ENCODE results near the gene USP19.

The USP19 gene

GRCh38 chr3:49081429-49081828, 39.2 kb downstream of the USP19 start:
- TF ChIP-seq, protein P1, sequence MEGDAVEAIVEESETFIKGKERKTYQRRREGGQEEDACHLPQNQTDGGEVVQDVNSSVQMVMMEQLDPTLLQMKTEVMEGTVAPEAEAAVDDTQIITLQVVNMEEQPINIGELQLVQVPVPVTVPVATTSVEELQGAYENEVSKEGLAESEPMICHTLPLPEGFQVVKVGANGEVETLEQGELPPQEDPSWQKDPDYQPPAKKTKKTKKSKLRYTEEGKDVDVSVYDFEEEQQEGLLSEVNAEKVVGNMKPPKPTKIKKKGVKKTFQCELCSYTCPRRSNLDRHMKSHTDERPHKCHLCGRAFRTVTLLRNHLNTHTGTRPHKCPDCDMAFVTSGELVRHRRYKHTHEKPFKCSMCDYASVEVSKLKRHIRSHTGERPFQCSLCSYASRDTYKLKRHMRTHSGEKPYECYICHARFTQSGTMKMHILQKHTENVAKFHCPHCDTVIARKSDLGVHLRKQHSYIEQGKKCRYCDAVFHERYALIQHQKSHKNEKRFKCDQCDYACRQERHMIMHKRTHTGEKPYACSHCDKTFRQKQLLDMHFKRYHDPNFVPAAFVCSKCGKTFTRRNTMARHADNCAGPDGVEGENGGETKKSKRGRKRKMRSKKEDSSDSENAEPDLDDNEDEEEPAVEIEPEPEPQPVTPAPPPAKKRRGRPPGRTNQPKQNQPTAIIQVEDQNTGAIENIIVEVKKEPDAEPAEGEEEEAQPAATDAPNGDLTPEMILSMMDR (IDR thresholded peaks at IDR 0.05; ENCODE audit: insufficient read depth, low read depth, low read length, missing control alignments): no peak
- peak; percentile 64 for DNase-seq (ENCODE audit: low read depth)
- H3K4me3 ChIP-seq (ENCODE audit: low read length): no peak overlapping the region

DNA sequence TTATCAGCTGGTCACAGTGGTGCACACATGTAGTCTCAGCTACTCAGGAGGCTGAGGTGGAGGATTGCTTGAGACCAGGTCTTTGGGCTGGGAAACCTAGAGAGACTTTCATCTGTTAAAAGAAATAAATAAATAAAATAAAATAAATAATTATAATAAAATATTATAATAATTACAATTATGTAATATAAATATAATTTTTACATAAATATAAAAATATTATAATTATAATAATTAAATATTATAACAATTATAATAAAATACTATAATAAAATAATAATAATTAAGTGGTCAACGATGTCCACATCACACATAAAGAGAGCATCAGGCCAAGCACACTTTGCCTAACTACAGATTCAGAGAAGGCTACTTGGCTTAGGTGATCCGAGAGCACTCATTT, 41.4 kb downstream of the USP19 start:
- TF ChIP-seq, protein P1 (IDR thresholded peaks at IDR 0.05; ENCODE audit: insufficient read depth, low read depth, low read length, missing control alignments): no peak
- H3K4me3 ChIP-seq (ENCODE audit: low read length): no peak overlapping the region
- no peak for DNase-seq (ENCODE audit: low read depth)

GRCh38 chr3:49076646-49077045, 44.0 kb downstream of the USP19 start:
- no peak overlapping the region for H3K4me3 ChIP-seq (ENCODE audit: low read length)
- TF ChIP-seq, protein P1 (IDR thresholded peaks at IDR 0.05; ENCODE audit: insufficient read depth, low read depth, low read length, missing control alignments): peak; percentile 25
- DNase-seq (ENCODE audit: low read depth): peak; percentile 57

- TF ChIP-seq, protein P1 (IDR thresholded peaks at IDR 0.05; ENCODE audit: insufficient read depth, low read depth, low read length, missing control alignments): no peak
- no peak overlapping the region for H3K4me3 ChIP-seq (ENCODE audit: low read length)
- DNase-seq (ENCODE audit: low read depth): no peak
These were observed 44.5 kb downstream of the USP19 start for GRCh38 chr3:49076116-49076515.

Measured in epithelial cell of esophagus (primary cell).